Measurements from ENCODE around the gene NFAT5.

GRCh38 chr16:69590590-69590989 lies 24.8 kb downstream of the NFAT5 start:
- TF ChIP-seq POLR2A (IDR thresholded peaks at IDR 0.05) (no peak), CTCF (IDR thresholded peaks at IDR 0.05) (no peak), EP300 (IDR thresholded peaks at IDR 0.05) (no peak)

Measured in ovary (tissue), 3 donors.